Neural cell (in vitro differentiated cells): ENCODE measurements around the gene RCSD1. TPM values are rescaled to one million over a fixed set of nuclear protein-coding genes. Genes with fewer than 3 reads are reported as not detected.

ENCODE experiments used
- H2AFZ ChIP-seq: fragments of 200-600, 300-800 bp; sonication (generic), shearing (Covaris generic); 2 replicates; pipeline ENCODE4 v1.6.0; 2014; ENCODE audit warnings: low read depth, mild to moderate bottlenecking, antibody characterized with exemption, low read length, moderate library complexity
- H3F3A ChIP-seq: fragments of 200-600 bp; shearing (Covaris generic); 2 replicates; pipeline ENCODE4 v1.6.1; 2016; ENCODE audit warnings: mild to moderate bottlenecking, moderate library complexity, mixed read lengths, antibody characterized with exemption, low read length; ENCODE audit not compliant: insufficient read depth, poor library complexity, severe bottlenecking
- H3K27ac ChIP-seq: fragments of 200-600, 300-800 bp; sonication (generic), shearing (Covaris generic); 2 replicates; pipeline ENCODE4 v1.5.1; 2014; ENCODE audit warnings: mild to moderate bottlenecking, low read length, moderate library complexity
- H3K27me3 ChIP-seq: fragments of 300-800, 200-600 bp; sonication (generic), shearing (Covaris generic); 2 replicates; pipeline ENCODE4 v1.6.0; 2014; ENCODE audit warnings: mild to moderate bottlenecking, low read depth, low read length, moderate library complexity; ENCODE audit not compliant: insufficient read depth
- H3K36me3 ChIP-seq: fragments of 300-800, 200-600 bp; sonication (generic), shearing (Covaris generic); 2 replicates; pipeline ENCODE4 v1.5.1; 2014; ENCODE audit warnings: mild to moderate bottlenecking, antibody characterized with exemption, low read length, moderate library complexity; ENCODE audit not compliant: insufficient read depth
- H3K4me2 ChIP-seq: fragments of 300-800, 200-600 bp; sonication (generic), shearing (Covaris generic); 2 replicates; pipeline ENCODE4 v1.6.0; 2014; ENCODE audit warnings: mild to moderate bottlenecking, low read length
- H3K4me3 ChIP-seq: fragments of 300-800, 200-600 bp; sonication (generic), shearing (Covaris generic); 2 replicates; pipeline ENCODE4 v1.5.1; 2014; ENCODE audit warnings: mild to moderate bottlenecking, low read length, moderate library complexity
- H3K79me2 ChIP-seq: fragments of 200-600 bp; shearing (Covaris generic); replicated peaks from 2 replicates; pipeline ENCODE4 v1.6.0; 2014; ENCODE audit warnings: mild to moderate bottlenecking, low read length, moderate library complexity; ENCODE audit not compliant: insufficient read depth
- H3K9ac ChIP-seq: fragments of 300-800, 200-600 bp; sonication (generic), shearing (Covaris generic); 2 replicates; pipeline ENCODE4 v1.6.1; 2016; ENCODE audit warnings: mild to moderate bottlenecking, low read length, mixed read lengths
- H3K9me2 ChIP-seq: fragments of 200-600 bp; shearing (Covaris generic); 2 replicates; pipeline ENCODE4 v1.6.1; 2016; ENCODE audit warnings: mild to moderate bottlenecking, low read length, mixed read lengths; ENCODE audit not compliant: insufficient read depth
- H3K9me3 ChIP-seq: fragments of 200-600, 300-800 bp; sonication (generic), shearing (Covaris generic); 2 replicates; pipeline ENCODE4 v1.6.1; 2016; ENCODE audit warnings: mild to moderate bottlenecking, mixed run types, low read length, moderate library complexity, mixed read lengths
- H4K20me1 ChIP-seq: fragments of 200-600 bp; shearing (Covaris generic); 2 replicates; pipeline ENCODE4 v1.6.1; 2016; ENCODE audit warnings: mild to moderate bottlenecking, mixed run types; ENCODE audit not compliant: insufficient read depth
- CTCF ChIP-seq: fragments of 450-650 bp; IDR thresholded peaks from 2 replicates; pipeline ENCODE4 v1.5.1; 2014; ENCODE audit warnings: antibody characterized with exemption, mild to moderate bottlenecking, moderate library complexity; ENCODE audit not compliant: poor library complexity, severe bottlenecking
- EP300 ChIP-seq: fragments of 450-650 bp; conservative IDR thresholded peaks from 2 replicates; pipeline ENCODE4 v1.6.1; 2014; ENCODE audit warnings: antibody characterized with exemption, mild to moderate bottlenecking, moderate library complexity; ENCODE audit not compliant: poor library complexity, severe bottlenecking
- EZH2 ChIP-seq: fragments of 200-600, 300-800 bp; shearing (Covaris generic), sonication (generic); IDR thresholded peaks from 2 replicates; pipeline ENCODE4 v1.6.1; 2014; ENCODE audit warnings: antibody characterized with exemption, low read length, borderline replicate concordance, mild to moderate bottlenecking; ENCODE audit not compliant: insufficient read depth, poor library complexity, severe bottlenecking
- MXI1 ChIP-seq: fragments of 450-650 bp; conservative IDR thresholded peaks from 2 replicates; pipeline ENCODE4 v1.6.1; 2014; ENCODE audit warnings: antibody characterized with exemption, mild to moderate bottlenecking; ENCODE audit not compliant: poor library complexity, severe bottlenecking
- POLR2AphosphoS5 ChIP-seq: IDR thresholded peaks from 2 replicates; pipeline ENCODE4 v1.6.1; 2012
- RAD21 ChIP-seq: fragments of 450-650 bp; conservative IDR thresholded peaks from 2 replicates; pipeline ENCODE4 v1.6.1; 2014; ENCODE audit warnings: antibody characterized with exemption, mild to moderate bottlenecking, moderate library complexity
- REST ChIP-seq: IDR thresholded peaks from 2 replicates; pipeline ENCODE4 v1.6.1; 2012; ENCODE audit warnings: borderline replicate concordance
- SMC3 ChIP-seq: fragments of 450-650 bp; conservative IDR thresholded peaks from 2 replicates; pipeline ENCODE4 v1.6.1; 2014; ENCODE audit warnings: antibody characterized with exemption, mild to moderate bottlenecking, moderate library complexity; ENCODE audit not compliant: poor library complexity
- TAF1 ChIP-seq: IDR thresholded peaks from 2 replicates; pipeline ENCODE4 v1.6.1; 2012; ENCODE audit warnings: low read depth
- polyA plus RNA-seq: library from polyadenylated mRNA; depleted of rRNA; stranded (reverse); fragments of >200 nt; gene quantifications from 2 replicates; pipeline ENCODE4 v1.2.3, GENCODE V29; 2014

The RCSD1 gene
- polyA plus RNA-seq, 1 donor from 2014 or later = not detected

GRCh38 chr1:167642501-167642826, 12.4 kb downstream of the RCSD1 start:
- no peak for TF ChIP-seq TAF1
- no peaks in the 10 kb centered on the region for H3K79me2 ChIP-seq
- H3K4me2 ChIP-seq = no peak overlapping the region
- H4K20me1 ChIP-seq = no peaks in the 10 kb centered on the region
- no peaks in the 10 kb centered on the region for H3K9me2 ChIP-seq
- no peaks in the 10 kb centered on the region for H3K9me3 ChIP-seq
- no peaks in the 10 kb centered on the region for H3K36me3 ChIP-seq
- H2AFZ ChIP-seq = no peak overlapping the region
- H3K9ac ChIP-seq = no peak overlapping the region
- no peaks in the 10 kb centered on the region for H3F3A ChIP-seq
- no peak overlapping the region for H3K27ac ChIP-seq
- no peak overlapping the region for H3K4me3 ChIP-seq
- no peaks in the 10 kb centered on the region for H3K27me3 ChIP-seq

- H3K9ac ChIP-seq = no peak overlapping the region
- H3K36me3 ChIP-seq = no peaks in the 10 kb centered on the region
- TF ChIP-seq SMC3 (no peak), POLR2AphosphoS5 (no peak), MXI1 (no peak), CTCF (no peak), RAD21 (no peak), REST (no peak), TAF1 (no peak), EP300 (no peak), EZH2 (no peak)
- H3F3A ChIP-seq = no peaks in the 10 kb centered on the region
- H2AFZ ChIP-seq = no peak overlapping the region
- H4K20me1 ChIP-seq = no peaks in the 10 kb centered on the region
- H3K9me2 ChIP-seq = no peaks in the 10 kb centered on the region
- no peaks in the 10 kb centered on the region for H3K9me3 ChIP-seq
- no peak overlapping the region for H3K4me2 ChIP-seq
- H3K27ac ChIP-seq = no peak overlapping the region
- H3K79me2 ChIP-seq = no peaks in the 10 kb centered on the region
- no peak overlapping the region for H3K4me3 ChIP-seq
- no peaks in the 10 kb centered on the region for H3K27me3 ChIP-seq
Observed at GRCh38 chr1:167643441-167643840, 13.4 kb downstream of the RCSD1 start.

- H4K20me1 ChIP-seq = no peaks in the 10 kb centered on the region
- H3K9me3 ChIP-seq = no peaks in the 10 kb centered on the region
- no peaks in the 10 kb centered on the region for H3K9me2 ChIP-seq
- H3F3A ChIP-seq = no peaks in the 10 kb centered on the region
- H3K9ac ChIP-seq = no peak overlapping the region
- no peaks in the 10 kb centered on the region for H3K27me3 ChIP-seq
- no peaks in the 10 kb centered on the region for H3K79me2 ChIP-seq
- no peak overlapping the region for H3K27ac ChIP-seq
- no peaks in the 10 kb centered on the region for H3K36me3 ChIP-seq
- no peak overlapping the region for H3K4me3 ChIP-seq
- no peak overlapping the region for H2AFZ ChIP-seq
- TF ChIP-seq EZH2 (no peak), EP300 (no peak), MXI1 (no peak), SMC3 (no peak), POLR2AphosphoS5 (no peak), CTCF (no peak), REST (no peak), RAD21 (no peak), TAF1 (no peak)
- no peak overlapping the region for H3K4me2 ChIP-seq
Observed at GRCh38 chr1:167644551-167644950, 14.5 kb downstream of the RCSD1 start.
